Liver (tissue), 9 donors: ENCODE data around the gene HNF4A. TPM values are rescaled to one million over a fixed set of nuclear protein-coding genes. Genes with fewer than 3 reads are reported as not detected.

ENCODE experiments used
- DNase-seq: peaks from one replicate; pipeline ENCODE4 v3.0.0-alpha.2; 2017; ENCODE audit warnings: low spot score
- H3K27ac ChIP-seq, 2 donors: one replicate each; pipeline ENCODE4 v1.7.0; 2013; ENCODE audit warnings: inconsistent platforms in 2 of 2, low read length in 2 of 2, control low read depth in 1 of 2, low read depth in 1 of 2, mild to moderate bottlenecking in 1 of 2
- H3K27me3 ChIP-seq, 4 donors: one replicate each; pipeline versions ENCODE4 v1.6.1 to v1.7.0; 2013; ENCODE audit warnings: low read length in 3 of 4, inconsistent platforms in 1 of 4, mild to moderate bottlenecking in 1 of 4, moderate library complexity in 1 of 4; ENCODE audit not compliant: control insufficient read depth in 4 of 4, insufficient read depth in 4 of 4
- H3K36me3 ChIP-seq, 4 donors: one replicate each; pipeline versions ENCODE4 v1.6.1 to v1.7.0; 2013; ENCODE audit warnings: low read length in 3 of 4, mild to moderate bottlenecking in 3 of 4, low read depth in 1 of 4, moderate library complexity in 1 of 4; ENCODE audit not compliant: control insufficient read depth in 4 of 4, insufficient read depth in 3 of 4
- H3K4me1 ChIP-seq, 4 donors: one replicate each; pipeline versions ENCODE4 v1.6.1 to v1.7.0; 2013; ENCODE audit warnings: low read length in 3 of 4, mild to moderate bottlenecking in 3 of 4, moderate library complexity in 1 of 4; ENCODE audit not compliant: control insufficient read depth in 4 of 4, insufficient read depth in 4 of 4
- H3K4me3 ChIP-seq, 3 donors: one replicate each; pipeline versions ENCODE4 v1.6.1 to v1.7.0; 2013; ENCODE audit warnings: low read length in 3 of 3, control low read depth in 1 of 3, low read depth in 1 of 3, mild to moderate bottlenecking in 1 of 3
- H3K9ac ChIP-seq, 2 donors: one replicate each; pipeline ENCODE4 v1.7.0; 2013; ENCODE audit warnings: low read length in 2 of 2, mild to moderate bottlenecking in 2 of 2, moderate library complexity in 2 of 2, control low read depth in 1 of 2, low read depth in 1 of 2
- H3K9me3 ChIP-seq, 4 donors: one replicate each; pipeline versions ENCODE4 v1.6.1 to v1.7.0; 2013; ENCODE audit warnings: low read length in 3 of 4; ENCODE audit not compliant: control insufficient read depth in 4 of 4
- EGR1 ChIP-seq, 2 donors: IDR thresholded peaks; 2 replicates each; pipeline ENCODE4 v1.6.1; 2016 to 2018; ENCODE audit warnings: antibody characterized with exemption in 2 of 2, low read depth in 2 of 2
- FOXA1 ChIP-seq: IDR thresholded peaks from 2 replicates; pipeline ENCODE4 v1.6.1; 2016; ENCODE audit warnings: antibody characterized with exemption
- FOXA2 ChIP-seq: IDR thresholded peaks from 2 replicates; pipeline ENCODE4 v1.6.1; 2016; ENCODE audit warnings: antibody characterized with exemption
- GABPA ChIP-seq, 2 donors: IDR thresholded peaks in 1 of 2; conservative IDR thresholded peaks in 1 of 2; 2 replicates each; pipeline ENCODE4 v1.6.1; 2016; ENCODE audit warnings: antibody characterized with exemption in 2 of 2, mild to moderate bottlenecking in 1 of 2, moderate library complexity in 1 of 2
- HNF4A ChIP-seq, 2 donors: conservative IDR thresholded peaks; 2 replicates each; pipeline ENCODE4 v1.6.1; 2016; ENCODE audit warnings: antibody characterized with exemption in 2 of 2, mild to moderate bottlenecking in 2 of 2
- HNF4G ChIP-seq: IDR thresholded peaks from 2 replicates; pipeline ENCODE4 v1.6.1; 2016; ENCODE audit warnings: antibody characterized with exemption
- JUND ChIP-seq, 2 donors: IDR thresholded peaks; 2 replicates each; pipeline ENCODE4 v1.6.1; 2016; ENCODE audit warnings: antibody characterized with exemption in 2 of 2
- MAX ChIP-seq: IDR thresholded peaks from 2 replicates; pipeline ENCODE4 v1.6.1; 2016; ENCODE audit warnings: antibody characterized with exemption
- NR2F2 ChIP-seq: IDR thresholded peaks from 2 replicates; pipeline ENCODE4 v1.6.1; 2016; ENCODE audit warnings: antibody characterized with exemption
- RAD21 ChIP-seq, 2 donors: IDR thresholded peaks; 2 replicates each; pipeline ENCODE4 v1.6.1; 2016; ENCODE audit warnings: antibody characterized with exemption in 2 of 2, mild to moderate bottlenecking in 2 of 2
- REST ChIP-seq: IDR thresholded peaks from 2 replicates; pipeline ENCODE4 v1.6.1; 2016; ENCODE audit warnings: antibody characterized with exemption, mild to moderate bottlenecking
- RXRA ChIP-seq, 2 donors: IDR thresholded peaks; 2 replicates each; pipeline ENCODE4 v1.6.1; 2017 to 2018; ENCODE audit warnings: antibody characterized with exemption in 2 of 2, mild to moderate bottlenecking in 1 of 2
- SP1 ChIP-seq: IDR thresholded peaks from 2 replicates; pipeline ENCODE4 v1.6.1; 2018; ENCODE audit warnings: antibody characterized with exemption, mild to moderate bottlenecking
- TAF1 ChIP-seq: conservative IDR thresholded peaks from 2 replicates; pipeline ENCODE4 v1.6.1; 2016; ENCODE audit warnings: antibody characterized with exemption, mild to moderate bottlenecking
- YY1 ChIP-seq: IDR thresholded peaks from 2 replicates; pipeline ENCODE4 v1.6.1; 2016; ENCODE audit warnings: antibody characterized with exemption, mild to moderate bottlenecking
- ZBTB33 ChIP-seq: IDR thresholded peaks from 2 replicates; pipeline ENCODE4 v1.6.1; 2016; ENCODE audit warnings: antibody characterized with exemption
- WGBS: extraction: QIAGEN DNeasy Blood & Tissue Kit; methylation state at CpG from one replicate; pipeline ENCODE4 v1.1.7; 2013; 5-methylcytosine and 5-hydroxymethylcytosine counted together
- polyA plus RNA-seq, 2 donors: library from polyadenylated mRNA; stranded (reverse) in 1 of 2; unstranded in 1 of 2; fragments of 200-250 nt in 1 of 2; fragments of >200 nt in 1 of 2; fragmentation: Nextera tagmentation in 1 of 2; extraction: Ambion mirVana in 1 of 2; gene quantifications; one replicate each; pipeline versions ENCODE4 v1.2.1 to v1.2.3, GENCODE V29; 2013 to 2015
- total RNA-seq, 2 donors: library from RNA; depleted of rRNA; stranded (reverse); fragments of >200 nt; gene quantifications; one replicate each; pipeline ENCODE4 v1.2.3, GENCODE V29; 2014
- TF ChIP-seq, protein P1 (sequence below): fragments of 150-350 bp; IDR thresholded peaks from 2 replicates; pipeline ENCODE4 v1.5.1; 2017; ENCODE audit warnings: improper control_type of control experiment, low read depth, low read length; ENCODE audit not compliant: missing input control
- TF ChIP-seq, protein P2 (sequence below): IDR thresholded peaks from 2 replicates; pipeline ENCODE4 v1.6.1; 2016; ENCODE audit warnings: antibody characterized with exemption
- donor health status: healthy.
- donor health status: healthy.
- donor health status: healthy.
- donor health status: healthy.
- donor health status: healthy.

The HNF4A gene
- total and polyA plus RNA-seq, 4 donors, result 51.7 to 171 (median 86.0) TPM

DNA sequence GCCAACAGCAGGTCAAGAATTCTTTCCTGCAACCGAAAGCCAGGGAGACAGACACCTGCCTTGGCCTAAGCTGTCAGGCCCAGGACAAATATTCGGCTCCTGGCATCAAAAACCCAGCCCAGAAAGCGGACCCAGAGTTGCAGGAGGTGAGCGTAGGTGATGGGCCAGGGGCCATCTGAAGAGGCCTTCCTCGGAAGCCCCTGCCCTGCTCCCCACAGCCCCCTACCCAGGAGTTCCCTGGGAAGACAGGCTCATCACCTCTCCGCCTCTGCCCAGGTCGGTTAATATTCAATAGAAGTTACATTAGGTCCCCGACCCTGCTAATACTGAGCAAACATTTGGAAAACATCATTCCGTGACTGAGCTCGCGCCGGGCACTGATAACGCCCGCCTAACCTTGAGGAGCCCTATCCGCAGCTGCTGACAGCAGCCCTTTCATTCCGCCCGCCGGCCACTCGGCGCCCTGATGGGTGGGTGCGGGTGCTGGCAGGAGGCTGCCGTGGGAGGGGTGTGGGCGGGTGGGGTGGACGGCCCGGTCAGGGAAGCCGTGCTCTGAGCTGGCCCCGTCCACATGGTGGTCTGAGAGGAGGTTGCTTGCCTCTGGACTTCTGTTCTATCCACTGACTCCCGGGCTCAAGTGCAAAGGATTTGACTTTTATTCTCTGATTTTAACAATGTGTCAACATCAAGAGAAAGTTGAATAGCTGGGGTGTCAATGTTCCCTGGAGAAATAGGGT is 55.7 kb downstream of the HNF4A start:
- Histone ChIP-seq H3K36me3 (peaks cover 9 to 39% (median 32%) of the 10 kb centered on the region in 4 donors), H3K9ac (peak overlapping the region; percentile 80 to 92), H3K27ac (peak overlapping the region; percentile 91 to 93), H3K9me3 (no peaks in the 10 kb centered on the region), H3K4me3 (no peak overlapping the region), H3K4me1 (peaks cover 28 to 90% (median 56%) of the 10 kb centered on the region in 4 donors), H3K27me3 (no peaks in the 10 kb centered on the region)
- 33% methylated on average over 28 of the region's 28 CpGs for WGBS
- peak; percentile 72 for DNase-seq
- TF ChIP-seq ZBTB33, result no peak
- TF ChIP-seq, protein P1, sequence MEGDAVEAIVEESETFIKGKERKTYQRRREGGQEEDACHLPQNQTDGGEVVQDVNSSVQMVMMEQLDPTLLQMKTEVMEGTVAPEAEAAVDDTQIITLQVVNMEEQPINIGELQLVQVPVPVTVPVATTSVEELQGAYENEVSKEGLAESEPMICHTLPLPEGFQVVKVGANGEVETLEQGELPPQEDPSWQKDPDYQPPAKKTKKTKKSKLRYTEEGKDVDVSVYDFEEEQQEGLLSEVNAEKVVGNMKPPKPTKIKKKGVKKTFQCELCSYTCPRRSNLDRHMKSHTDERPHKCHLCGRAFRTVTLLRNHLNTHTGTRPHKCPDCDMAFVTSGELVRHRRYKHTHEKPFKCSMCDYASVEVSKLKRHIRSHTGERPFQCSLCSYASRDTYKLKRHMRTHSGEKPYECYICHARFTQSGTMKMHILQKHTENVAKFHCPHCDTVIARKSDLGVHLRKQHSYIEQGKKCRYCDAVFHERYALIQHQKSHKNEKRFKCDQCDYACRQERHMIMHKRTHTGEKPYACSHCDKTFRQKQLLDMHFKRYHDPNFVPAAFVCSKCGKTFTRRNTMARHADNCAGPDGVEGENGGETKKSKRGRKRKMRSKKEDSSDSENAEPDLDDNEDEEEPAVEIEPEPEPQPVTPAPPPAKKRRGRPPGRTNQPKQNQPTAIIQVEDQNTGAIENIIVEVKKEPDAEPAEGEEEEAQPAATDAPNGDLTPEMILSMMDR, result no peak
- peak; percentile 25 to 48 for TF ChIP-seq RAD21 (IDR thresholded peaks at IDR 0.05)
- no peak for TF ChIP-seq FOXA1
- TF ChIP-seq FOXA2, result no peak
- TF ChIP-seq REST, result no peak
- TF ChIP-seq HNF4G, result no peak
- TF ChIP-seq MAX, result peak; percentile 39
- TF ChIP-seq HNF4A (conservative IDR thresholded peaks at IDR 0.05), result peak; percentile 24 to 61
- TF ChIP-seq RXRA (IDR thresholded peaks at IDR 0.05), result peak; percentile 88 to 89
- TF ChIP-seq, protein P2, sequence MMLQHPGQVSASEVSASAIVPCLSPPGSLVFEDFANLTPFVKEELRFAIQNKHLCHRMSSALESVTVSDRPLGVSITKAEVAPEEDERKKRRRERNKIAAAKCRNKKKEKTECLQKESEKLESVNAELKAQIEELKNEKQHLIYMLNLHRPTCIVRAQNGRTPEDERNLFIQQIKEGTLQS, result no peak
- no peak for TF ChIP-seq EGR1 (IDR thresholded peaks at IDR 0.05; ENCODE audit: low read depth in 2 of 2)
- TF ChIP-seq GABPA (IDR thresholded peaks at IDR 0.05 in 1 of 2, conservative IDR thresholded peaks at IDR 0.05 in 1 of 2), result no peak
- peak; percentile 77 for TF ChIP-seq SP1
- peak; percentile 35 for TF ChIP-seq TAF1
- TF ChIP-seq JUND (IDR thresholded peaks at IDR 0.05), result peak in 1 of 2 donors; percentile 54
- no peak for TF ChIP-seq NR2F2
- TF ChIP-seq YY1, result peak; percentile 47
